NCI-H345 treated with DMSO at 0.1 percent for 48 hours (cell line): ENCODE data around the gene ATP1B1.

Source experiments
- DNase-seq: peaks from one replicate; lab custom pipeline; 2025; ENCODE audit not compliant: unreplicated experiment; lab: John Stamatoyannopoulos, UW

The ATP1B1 gene

GRCh38 chr1:169094897-169095569 lies 11.5 kb upstream of the ATP1B1 start:
- DNase-seq: no peak

GRCh38 chr1:169098380-169098779 lies 8.1 kb upstream of the ATP1B1 start:
- no peak for DNase-seq

- DNase-seq: no peak
These were observed 6.9 kb upstream of the ATP1B1 start for GRCh38 chr1:169099561-169099960.

- no peak for DNase-seq
These were observed 6.3 kb upstream of the ATP1B1 start for GRCh38 chr1:169100208-169100607.

GRCh38 chr1:169100651-169101088 lies 5.8 kb upstream of the ATP1B1 start:
- DNase-seq: no peak

- DNase-seq: peak; percentile 94
These were observed 3.9 kb upstream of the ATP1B1 start for GRCh38 chr1:169102567-169102966.

- DNase-seq: no peak
These were observed 3.5 kb upstream of the ATP1B1 start for GRCh38 chr1:169103002-169103401.

GRCh38 chr1:169103480-169103893 lies 3.0 kb upstream of the ATP1B1 start:
- DNase-seq: peak; percentile 83

- DNase-seq: peak; percentile 41
These were observed 1.4 kb upstream of the ATP1B1 start for GRCh38 chr1:169105087-169105433.

GRCh38 chr1:169105434-169106094 lies 926 bp upstream of the ATP1B1 start:
- no peak for DNase-seq

GRCh38 chr1:169106921-169107602 lies 572 bp downstream of the ATP1B1 start:
- no peak for DNase-seq

GRCh38 chr1:169107603-169108208 lies 1.2 kb downstream of the ATP1B1 start:
- DNase-seq: no peak

GRCh38 chr1:169108223-169108622 lies 1.7 kb downstream of the ATP1B1 start:
- DNase-seq: no peak

GRCh38 chr1:169108863-169109560 lies 2.5 kb downstream of the ATP1B1 start:
- peak; percentile 15 for DNase-seq

GRCh38 chr1:169109561-169110134 lies 3.2 kb downstream of the ATP1B1 start:
- DNase-seq: no peak

- no peak for DNase-seq
These were observed 3.7 kb downstream of the ATP1B1 start for GRCh38 chr1:169110236-169110635.

GRCh38 chr1:169110689-169111447 lies 4.4 kb downstream of the ATP1B1 start:
- no peak for DNase-seq

GRCh38 chr1:169111472-169111871 lies 5.0 kb downstream of the ATP1B1 start:
- no peak for DNase-seq

- no peak for DNase-seq
These were observed 5.8 kb downstream of the ATP1B1 start for GRCh38 chr1:169112241-169112640.

GRCh38 chr1:169113613-169114119 lies 7.2 kb downstream of the ATP1B1 start:
- no peak for DNase-seq
